AG09319 (cell line): ENCODE results near the gene SUSD1.

Experiments used
- DNase-seq: peaks from one replicate; pipeline ENCODE4 v3.0.0-alpha.2; 2010; ENCODE audit warnings: low read depth; ENCODE audit errors: extremely low read depth
- CTCF ChIP-seq: IDR thresholded peaks from 2 replicates; pipeline ENCODE4 v1.5.1; 2011; ENCODE audit warnings: low read depth, mild to moderate bottlenecking, inconsistent platforms, low read length, moderate library complexity

Gene SUSD1

DNA sequence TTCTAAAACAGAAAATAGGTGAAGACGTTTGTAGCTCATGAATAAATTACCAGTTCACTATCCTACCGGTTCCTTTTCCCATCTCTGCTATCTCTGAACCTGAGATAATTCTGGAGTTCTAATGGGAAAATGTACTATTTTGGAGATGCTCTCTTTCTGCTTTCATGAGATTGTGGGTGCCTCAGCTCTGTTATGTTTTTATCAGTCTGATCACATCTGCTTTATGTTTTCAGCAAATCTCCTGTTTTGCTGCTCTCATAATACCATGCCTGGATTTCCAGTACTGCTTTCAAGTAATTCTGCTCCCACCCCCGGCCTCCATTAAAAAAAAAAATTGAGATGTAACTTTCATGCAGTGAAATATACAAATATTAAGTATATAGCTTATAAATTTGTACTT is 9.1 kb upstream of the SUSD1 start:
- no peak for TF ChIP-seq CTCF
- DNase-seq: no peak

GRCh38 chr9:112180387-112180881 is 5.3 kb upstream of the SUSD1 start:
- no peak for DNase-seq
- no peak for TF ChIP-seq CTCF

DNA sequence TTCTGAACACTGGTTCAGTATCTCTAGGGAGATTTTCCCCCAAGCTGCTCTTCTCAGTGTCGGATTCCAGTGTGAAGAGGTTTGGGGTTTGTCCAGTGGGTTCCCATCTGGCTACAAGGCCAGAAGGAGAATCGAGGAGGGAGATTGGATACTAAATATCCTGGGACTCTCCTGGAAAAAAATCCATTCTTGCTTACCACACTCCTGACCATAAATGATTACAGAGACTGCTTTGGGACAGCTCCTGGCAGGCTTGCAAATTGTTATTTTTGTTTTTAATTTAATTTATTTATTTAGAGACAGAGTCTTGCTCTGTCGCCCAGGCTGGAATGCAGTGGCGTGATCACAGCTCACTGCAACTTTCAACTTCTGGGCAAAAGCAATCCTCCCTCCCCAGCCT is 4.7 kb upstream of the SUSD1 start:
- DNase-seq: peak; percentile 40
- no peak for TF ChIP-seq CTCF

DNA sequence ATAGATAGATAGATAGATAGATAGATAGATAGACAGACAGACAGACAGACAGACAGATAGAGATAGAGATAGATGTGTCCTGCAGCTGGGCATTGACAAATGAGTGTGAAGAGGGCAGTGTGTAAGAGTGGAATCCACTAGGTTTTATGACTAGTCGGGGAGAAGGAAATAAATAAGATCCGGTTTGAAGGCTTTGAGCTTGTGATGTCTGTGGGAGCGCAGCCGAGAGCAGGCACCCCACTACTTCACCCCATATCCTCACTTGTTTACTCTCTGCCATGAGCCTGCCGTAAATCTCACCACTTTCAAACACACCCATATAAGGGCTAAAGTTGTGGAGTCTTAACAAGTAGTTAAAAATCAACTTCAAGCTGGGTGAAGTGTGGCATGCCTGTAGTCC is 1.4 kb upstream of the SUSD1 start:
- no peak for DNase-seq
- no peak for TF ChIP-seq CTCF

DNA sequence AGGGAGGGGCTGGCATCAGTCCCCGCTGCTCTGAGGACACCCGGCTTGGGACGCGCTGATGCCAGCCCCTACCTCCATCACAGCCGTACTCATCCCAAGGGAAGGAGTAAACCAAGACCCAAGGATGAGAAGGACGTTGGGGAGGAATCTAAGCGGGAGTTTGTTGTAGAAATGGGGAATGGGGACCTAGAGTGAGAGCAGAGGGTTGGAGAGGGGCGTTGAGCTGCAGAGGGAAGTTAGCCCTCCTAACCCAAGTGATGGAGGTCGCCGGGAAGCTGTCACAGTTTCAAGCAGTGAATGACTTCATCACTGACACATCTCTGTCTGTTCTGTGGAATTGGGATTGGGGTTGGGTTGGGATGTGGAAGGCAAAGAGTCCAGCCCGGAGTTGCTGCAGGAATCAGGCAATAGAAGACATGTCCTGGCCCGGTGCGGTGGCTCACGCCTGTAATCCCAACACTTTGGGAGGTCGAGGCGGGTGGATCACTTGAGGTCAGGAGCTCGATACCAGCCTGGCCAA is 759 bp upstream of the SUSD1 start:
- TF ChIP-seq CTCF: no peak
- DNase-seq: no peak

DNA sequence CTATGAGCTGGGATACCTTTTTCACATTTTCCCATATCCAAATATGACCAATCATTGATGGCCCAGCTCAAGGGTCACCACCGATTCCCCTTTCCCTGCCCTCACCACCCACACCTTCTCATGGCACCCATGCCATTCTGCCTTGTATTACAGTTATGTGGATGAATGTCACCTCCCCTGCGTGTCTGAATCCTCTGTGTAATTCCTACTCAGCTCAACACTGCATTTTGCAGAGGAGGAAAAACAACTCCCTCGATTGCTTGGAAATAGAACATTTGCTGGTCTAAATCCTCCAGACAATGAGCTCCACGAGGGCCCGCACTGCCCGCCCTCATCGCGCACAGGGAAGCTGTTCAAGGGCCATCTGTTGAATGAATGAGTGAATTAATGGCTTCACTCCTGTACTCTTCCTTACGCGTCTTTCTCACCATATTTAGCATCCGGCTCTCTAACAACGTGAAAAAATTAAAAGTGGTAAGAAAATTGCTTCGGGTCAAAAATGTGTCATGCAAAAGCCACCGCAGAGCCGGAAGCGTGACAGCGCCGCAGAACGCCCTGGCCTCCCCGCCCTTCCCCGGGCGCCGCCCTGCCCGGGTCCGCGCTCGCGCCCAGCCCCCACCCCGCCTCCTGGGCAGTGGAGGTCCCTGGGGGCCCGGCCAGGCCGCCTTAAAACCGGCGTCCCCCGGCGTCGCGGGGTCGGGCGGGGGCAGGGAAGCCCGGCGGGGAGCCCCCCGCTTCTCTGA is 704 bp downstream of the SUSD1 start:
- no peak for DNase-seq
- TF ChIP-seq CTCF: no peak

DNA sequence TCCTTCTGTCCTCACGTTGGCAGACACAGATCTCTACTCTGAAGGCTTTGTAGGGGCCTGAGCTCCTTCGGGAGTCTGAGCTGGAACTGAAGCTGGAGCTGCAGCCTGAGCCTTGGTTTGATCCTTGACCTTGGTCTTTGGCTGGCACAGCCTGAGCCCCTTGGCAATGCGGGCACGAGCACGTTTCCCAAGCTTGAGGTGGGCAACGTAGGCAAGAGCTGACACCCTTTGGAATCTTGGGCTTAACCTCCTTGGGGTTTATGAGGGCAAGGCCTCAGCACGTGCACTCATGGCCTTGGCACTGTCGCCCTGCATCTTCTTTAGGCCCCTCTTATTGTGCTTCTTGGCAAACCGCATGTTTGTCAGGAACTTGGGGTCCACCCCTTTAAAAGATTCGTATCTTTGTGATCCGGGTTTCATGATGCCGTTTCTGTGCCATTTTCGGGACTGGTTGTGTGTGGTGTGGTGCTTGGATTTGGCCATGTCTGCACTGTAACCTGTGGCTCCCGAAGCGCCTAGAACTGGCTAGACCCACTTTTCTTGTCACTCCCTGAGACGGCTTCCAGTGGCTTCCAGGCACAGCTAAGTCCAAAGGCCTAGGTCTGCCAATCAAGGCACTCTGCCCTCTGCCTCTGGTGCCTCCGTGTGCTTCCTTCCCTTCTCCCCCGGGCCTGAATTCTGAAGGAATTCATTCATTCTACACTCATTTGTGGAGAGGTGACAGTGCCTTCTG is 1.4 kb downstream of the SUSD1 start:
- DNase-seq: no peak
- no peak for TF ChIP-seq CTCF
